Prostate gland (tissue), 2 donors: ENCODE results near the gene SEPTIN5.

ENCODE experiments used
- POLR2A ChIP-seq: fragments of 450-650 bp; IDR thresholded peaks from one replicate; pipeline ENCODE4 v1.6.1; 2016; ENCODE audit warnings: antibody characterized with exemption, mild to moderate bottlenecking
- POLR2AphosphoS5 ChIP-seq: sonication (generic); formaldehyde crosslinking; IDR thresholded peaks from one replicate; pipeline ENCODE4 v1.6.1; 2017; ENCODE audit warnings: antibody characterized with exemption
- TF ChIP-seq, protein P1 (sequence below), 4 experiments: fragments of 200-600 bp in 2 of 4; fragments of 450-650 bp in 2 of 4; sonication (generic) in 2 of 4; IDR thresholded peaks; 1 replicate in 3 of 4; 2 replicates in 1 of 4; pipeline ENCODE4 v1.5.1; 2016 to 2019; ENCODE audit warnings: antibody characterized with exemption in 4 of 4, mild to moderate bottlenecking in 2 of 4, moderate library complexity in 2 of 4

DNA sequence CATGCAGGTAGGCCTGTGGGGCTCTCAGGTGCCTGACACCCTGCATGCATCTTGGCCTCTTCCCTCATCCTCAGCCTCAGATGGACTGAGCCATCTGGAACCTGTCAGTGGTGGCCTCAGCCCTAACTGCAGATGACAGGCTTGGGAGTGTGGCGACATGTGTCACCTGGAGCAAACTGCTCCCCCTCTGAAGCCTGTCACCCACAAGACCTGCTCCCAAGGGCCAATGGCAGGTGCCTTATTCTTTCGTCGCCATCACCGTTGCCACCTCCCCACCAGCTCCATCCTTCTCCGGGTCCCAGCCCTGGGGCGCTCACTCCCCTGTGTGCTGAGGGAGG, 3.6 kb upstream of the SEPTIN5 start:
- TF ChIP-seq, protein P1, sequence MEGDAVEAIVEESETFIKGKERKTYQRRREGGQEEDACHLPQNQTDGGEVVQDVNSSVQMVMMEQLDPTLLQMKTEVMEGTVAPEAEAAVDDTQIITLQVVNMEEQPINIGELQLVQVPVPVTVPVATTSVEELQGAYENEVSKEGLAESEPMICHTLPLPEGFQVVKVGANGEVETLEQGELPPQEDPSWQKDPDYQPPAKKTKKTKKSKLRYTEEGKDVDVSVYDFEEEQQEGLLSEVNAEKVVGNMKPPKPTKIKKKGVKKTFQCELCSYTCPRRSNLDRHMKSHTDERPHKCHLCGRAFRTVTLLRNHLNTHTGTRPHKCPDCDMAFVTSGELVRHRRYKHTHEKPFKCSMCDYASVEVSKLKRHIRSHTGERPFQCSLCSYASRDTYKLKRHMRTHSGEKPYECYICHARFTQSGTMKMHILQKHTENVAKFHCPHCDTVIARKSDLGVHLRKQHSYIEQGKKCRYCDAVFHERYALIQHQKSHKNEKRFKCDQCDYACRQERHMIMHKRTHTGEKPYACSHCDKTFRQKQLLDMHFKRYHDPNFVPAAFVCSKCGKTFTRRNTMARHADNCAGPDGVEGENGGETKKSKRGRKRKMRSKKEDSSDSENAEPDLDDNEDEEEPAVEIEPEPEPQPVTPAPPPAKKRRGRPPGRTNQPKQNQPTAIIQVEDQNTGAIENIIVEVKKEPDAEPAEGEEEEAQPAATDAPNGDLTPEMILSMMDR (IDR thresholded peaks at IDR 0.05) = no peak
- TF ChIP-seq POLR2AphosphoS5 (no peak), POLR2A (no peak)
